GM21381 (cell line): ENCODE results near the gene HSPA5.
A peak's percentile ranks its signal among the peaks of the same experiment; 100 is the strongest.
"Not testable (repeated sequence)": the region's sequence is repeated elsewhere in the genome, so short reads cannot be mapped to it uniquely, and the experiment has no call there.

Experiments used
- ATAC-seq: cut with Tn5 transposase; IDR thresholded peaks from one replicate; pipeline ENCODE4 v1.9.1; 2021; ENCODE audit warnings: mild to moderate bottlenecking, moderate library complexity; ENCODE audit not compliant: unreplicated experiment

The HSPA5 gene

DNA sequence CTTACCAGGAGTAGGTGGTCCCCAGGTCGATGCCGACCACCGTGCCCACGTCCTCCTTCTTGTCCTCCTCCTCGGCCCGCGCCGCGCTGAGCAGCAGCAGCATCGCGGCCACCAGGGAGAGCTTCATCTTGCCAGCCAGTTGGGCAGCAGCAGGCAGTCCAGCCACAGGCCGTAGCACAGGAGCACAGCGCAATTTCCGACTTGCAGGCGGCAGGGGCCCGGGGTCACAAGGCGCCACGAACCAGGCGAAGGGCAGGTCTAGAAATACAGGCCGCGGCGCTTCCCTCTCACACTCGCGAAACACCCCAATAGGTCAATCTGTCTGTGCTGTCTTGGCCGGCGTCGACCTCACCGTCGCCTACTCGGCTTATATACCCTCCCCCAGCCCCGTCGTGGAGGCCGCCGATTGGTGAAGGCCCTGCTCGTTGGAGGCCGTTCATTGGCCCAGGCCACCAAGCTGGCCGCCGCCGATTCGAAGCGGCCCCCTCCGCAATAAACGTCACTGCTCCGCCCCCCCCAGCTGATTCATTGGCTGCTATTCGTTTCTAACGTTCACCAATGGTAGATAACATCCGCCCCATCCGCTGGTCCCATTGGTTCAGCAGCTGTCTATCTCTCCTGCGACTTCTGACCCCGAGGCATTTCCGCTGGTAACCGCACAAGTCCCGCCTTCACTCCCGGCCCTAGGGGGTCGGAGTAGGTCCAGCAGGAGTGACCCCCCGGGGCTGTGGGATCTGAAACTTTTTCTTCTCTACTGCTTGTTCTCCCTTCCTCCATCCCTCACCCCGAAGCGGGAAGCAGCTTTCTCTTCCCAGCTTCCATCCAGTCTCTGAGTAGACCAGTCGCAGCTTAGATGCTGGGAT lies at the start of gene HSPA5:
TSS of gene HSPA5 (minus strand) at position 344 of the 863 bp plus-strand sequence. CDS start at position 127, 217 bp downstream.
- peak; percentile 84 for ATAC-seq

DNA sequence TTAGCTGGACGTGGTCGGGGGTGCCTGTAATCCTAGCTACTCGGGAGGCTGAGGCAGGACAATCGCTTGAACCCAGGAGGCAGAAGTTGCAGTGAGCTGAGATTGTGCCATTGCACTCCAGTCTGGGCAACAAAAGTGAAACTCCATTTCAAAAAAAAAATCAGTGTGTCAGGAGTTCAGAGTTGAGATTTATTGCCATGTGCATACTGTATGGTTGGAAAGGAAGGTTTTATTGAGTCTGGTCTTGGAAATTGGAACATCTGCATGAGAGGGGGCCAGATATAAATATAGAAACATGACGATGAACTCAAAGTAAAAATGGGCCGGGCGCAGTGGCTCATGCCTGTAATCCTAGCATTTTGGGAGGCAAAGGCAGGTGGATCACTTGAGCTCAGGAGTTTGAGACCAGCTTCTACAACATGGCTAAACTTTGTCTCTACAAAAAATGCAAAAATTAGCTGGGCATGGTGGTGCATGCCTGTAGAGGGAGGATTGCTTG lies 45.8 kb upstream of the HSPA5 start:
- not testable (repeated sequence) for ATAC-seq

DNA sequence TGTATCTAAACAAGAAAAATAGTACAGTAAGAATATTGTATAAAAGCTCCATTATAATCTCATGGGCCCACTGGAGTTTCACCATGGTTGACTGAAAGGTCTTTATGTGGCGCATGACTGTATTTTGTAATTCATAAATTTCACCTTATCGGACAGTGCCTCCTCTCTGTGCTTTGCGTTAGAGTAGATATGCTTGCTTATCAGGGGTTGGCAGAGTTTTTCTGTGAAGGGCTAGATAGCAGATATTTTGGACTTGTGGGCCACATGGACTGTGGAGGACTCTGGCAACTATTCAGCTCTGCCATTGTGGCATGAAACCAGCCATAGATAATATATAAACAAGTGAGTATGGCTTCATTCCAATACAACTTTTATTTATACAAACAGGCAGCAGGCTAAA lies 43.7 kb upstream of the HSPA5 start:
- ATAC-seq, result no peak

DNA sequence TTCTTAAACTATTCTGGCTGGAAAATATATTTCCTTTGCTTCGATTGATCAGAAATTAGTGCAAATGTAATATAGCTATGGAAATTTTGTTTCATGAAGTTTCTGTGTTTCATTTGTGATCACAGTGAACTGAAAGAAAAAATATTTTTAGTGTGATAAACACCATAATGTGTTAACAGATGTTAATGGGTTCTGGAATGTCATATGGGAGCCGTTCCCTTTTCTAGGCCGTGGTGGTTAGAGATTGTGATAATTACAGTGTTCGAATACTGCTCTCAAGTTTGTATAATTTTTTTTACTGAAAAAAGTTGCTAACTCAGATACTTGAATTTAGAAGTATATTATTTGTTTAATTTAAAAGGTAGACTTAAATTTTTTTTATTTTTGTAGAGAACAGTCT lies 39.8 kb upstream of the HSPA5 start:
- ATAC-seq, result no peak

DNA sequence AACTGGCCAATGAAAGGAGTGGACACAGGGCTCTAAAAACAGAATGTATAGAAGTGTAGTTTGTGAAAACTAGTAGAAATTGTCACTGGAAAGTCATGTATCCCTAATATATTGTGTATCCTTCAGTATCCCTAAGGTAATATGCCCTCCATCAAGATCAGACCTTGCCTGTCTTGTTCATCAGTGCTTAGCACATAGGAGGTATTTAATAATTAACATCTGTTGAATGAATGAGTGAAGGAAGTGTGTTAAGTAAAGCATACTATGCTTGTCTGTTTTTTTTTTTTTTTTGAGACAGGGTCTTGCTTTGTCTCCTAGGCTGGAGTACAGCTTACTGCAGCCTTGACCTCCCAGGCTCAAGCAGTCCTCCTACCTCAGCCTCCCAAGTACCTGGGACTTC lies 36.3 kb upstream of the HSPA5 start:
- ATAC-seq, result no peak

DNA sequence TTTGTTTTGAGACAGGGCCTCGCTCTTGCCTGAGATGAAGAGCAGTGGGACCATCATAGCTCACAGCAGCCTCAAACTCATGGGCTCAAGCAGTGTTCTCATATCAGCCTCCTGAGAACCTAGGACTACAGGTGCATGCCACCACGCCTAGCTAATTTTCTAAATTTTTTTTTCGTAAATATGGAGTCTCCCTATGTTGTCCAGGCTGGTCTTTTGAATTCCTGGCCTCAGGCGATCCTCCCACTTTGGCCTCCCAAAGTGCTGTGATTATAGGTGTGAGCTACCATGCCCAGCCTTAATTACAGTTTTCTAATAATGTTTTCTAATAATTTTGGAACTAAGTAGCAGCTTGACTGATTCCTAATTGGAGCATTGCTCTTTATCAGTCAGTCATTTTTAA lies 35.6 kb upstream of the HSPA5 start:
- no peak for ATAC-seq

DNA sequence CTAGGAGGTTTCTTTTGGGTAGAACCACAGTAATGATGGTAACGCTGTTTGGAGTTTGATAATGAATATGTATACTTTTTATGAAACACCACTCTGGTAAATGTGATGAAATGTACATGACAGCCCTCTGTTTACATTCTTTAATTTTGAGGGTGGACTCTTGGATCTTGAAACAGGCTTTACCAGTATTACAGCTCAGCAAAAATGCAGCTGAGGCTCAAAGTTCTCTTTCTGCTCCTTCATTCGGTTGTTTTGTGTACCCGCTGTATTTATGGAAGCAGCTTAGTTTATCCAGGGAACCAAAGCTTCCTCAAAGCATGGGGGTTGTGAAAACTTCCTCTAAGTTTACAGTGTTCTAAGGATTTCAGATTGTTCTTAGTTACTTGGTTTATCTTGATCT lies 31.6 kb upstream of the HSPA5 start:
- ATAC-seq, result no peak

DNA sequence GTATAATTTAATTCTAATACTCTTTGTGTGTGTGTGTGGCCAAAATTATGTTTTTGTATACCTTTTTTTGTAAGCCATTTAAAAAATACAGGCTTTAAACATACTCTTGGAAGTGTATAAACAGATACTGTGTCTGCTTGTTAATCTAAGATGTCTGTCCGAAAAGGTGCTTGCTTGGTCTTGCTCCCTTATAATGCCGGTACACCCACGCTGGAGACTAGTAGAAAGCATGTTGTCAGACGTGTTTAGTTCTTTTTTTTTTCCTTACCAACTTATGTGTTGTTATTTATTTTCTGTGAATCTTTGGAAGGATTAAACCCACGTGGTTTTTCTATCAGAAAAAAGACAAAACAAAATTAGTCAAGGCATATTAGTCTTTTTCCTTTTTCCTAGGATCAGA lies 29.9 kb upstream of the HSPA5 start:
- ATAC-seq, result no peak

DNA sequence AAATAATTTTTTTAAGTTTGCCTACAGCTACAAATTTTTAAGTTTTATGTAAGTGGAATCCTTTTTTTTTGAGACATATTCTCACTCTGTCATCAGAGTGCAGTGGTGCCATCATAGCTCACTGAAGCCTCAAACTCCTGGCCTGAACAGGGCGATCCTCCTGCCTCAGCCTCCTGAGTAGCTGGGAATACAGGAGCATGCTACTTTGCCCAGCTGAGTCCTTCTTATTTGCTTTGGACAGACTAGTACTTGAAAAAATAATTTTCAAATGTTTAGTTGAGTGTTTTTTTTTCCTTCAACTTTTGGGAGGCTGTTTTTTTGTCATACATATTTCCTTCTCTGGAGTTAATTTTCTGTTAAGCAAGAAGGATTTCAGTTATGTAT lies 27.9 kb upstream of the HSPA5 start:
- no peak for ATAC-seq

DNA sequence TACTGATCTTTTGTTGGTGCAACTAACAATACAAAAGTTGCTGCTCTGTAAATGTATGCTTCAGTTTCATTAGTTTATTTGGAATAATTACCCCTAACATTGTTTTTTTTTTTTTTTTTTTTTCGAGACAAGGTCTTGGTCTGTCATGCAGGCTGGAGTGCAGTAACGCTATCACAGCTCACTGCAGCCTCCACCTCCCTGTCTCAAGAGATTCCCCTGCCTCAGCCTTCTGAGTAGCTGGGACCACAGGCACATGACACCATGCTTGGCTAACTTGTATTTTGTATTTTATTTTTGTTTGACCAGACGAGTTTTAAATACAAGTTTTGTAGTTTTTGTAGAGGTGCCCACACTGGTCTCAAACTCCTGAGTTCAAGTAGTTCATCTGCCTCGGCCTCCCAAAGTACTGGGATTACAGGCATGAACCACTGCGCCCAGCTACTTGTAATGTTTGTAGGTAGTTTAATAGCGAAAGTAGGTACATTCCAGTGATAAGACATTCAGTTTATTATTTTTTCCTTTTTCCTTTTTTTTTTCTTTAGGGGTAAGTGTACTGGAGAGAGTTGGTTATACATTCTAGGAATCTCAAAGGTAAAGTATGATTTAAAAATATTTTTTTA lies 27.4 kb upstream of the HSPA5 start:
- no peak for ATAC-seq

DNA sequence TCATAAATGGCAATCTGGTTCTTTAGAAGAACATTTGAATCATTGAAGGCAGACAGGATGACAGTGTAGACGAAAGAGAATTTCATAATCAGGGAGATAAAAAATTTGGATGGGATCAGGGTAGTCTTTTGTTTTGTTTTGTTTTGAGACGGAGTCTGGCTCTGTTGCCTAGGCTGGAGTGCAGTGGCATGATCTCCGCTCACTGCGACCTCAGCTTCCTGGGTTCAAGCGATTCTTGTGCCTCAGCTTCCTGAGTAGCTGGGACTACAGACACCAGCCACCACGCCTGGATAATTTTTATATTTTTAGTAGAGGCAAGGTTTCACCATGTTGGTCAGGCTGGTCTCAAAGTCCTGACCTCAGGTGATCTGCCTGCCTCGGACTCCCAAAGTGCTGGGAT lies 22.9 kb upstream of the HSPA5 start:
- not testable (repeated sequence) for ATAC-seq

DNA sequence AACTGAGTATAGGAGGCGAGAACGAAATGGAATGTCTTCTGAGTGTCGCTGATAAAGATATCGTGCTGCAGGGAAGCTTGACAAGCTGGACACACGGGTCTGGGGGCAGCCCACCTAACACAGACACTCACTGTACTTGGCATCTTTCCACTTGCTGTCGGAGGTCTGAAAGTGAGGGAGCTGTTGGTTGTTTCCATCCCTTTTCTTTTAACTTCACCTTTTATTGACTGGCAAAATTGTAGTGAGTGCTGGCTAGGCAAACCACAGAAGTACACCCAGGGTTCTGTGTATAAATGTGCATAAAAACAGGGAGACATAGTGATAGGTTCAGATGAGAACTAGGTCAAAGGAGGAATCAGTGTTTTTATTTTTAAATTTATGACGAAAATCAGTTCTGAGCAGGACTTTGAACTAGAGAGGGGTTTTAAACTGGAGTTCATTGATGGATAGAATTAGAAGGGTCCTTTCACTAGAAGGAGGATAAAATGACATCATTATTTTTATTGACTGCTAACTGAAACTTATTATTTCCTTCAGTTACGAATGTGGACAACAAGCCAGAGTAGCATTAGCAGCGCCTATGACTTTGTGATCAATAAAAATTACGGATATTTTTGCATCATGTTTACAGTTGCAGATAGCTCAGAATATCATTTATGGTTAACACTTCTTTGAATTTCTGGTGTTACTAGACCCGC lies 21.3 kb upstream of the HSPA5 start:
- ATAC-seq, result no peak

DNA sequence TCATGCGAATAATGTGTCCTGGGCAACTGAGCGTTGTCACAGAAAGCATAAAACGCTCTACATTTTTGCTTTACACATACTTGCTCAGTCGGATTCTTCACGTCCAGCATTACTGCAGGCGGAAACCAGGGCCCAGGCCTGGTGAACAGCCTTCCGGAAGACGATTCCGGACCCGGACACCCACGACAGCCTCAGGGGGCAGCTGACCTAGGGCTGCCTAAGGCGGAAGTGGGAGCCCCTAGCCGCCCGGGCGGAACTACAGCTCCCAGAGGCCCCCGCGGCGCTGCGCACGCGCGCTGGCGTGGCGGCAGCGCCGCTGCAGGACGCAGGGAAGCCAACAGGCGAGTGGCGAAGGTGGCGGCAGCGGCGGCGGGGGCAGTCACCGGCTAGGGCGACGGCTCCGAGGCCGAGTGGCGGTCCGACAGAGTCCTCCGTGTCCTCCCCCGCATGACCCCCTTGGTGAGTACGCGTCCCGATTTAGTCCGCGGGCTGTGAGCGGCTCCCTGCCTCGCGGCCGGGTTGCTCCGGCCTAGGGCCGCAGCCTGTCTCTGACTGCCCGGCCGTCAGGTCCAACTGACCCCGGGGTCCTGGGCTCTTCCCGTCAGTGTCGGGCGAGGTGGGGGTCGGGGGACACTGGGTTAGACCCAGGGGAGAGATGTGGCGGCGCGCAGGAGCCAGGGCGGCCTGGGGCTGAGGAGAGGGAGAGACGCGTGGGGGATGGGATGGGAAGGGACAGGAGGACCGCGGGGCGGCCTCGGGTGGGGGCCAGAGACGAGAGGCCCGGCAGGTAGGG lies 20.6 kb upstream of the HSPA5 start, which contains the start of gene GAPVD1:
TSS of gene GAPVD1 (plus strand) at position 326 of the 793 bp plus-strand sequence. CDS start 37,096 bp downstream, outside the sequence.
- ATAC-seq, result peak; percentile 90

DNA sequence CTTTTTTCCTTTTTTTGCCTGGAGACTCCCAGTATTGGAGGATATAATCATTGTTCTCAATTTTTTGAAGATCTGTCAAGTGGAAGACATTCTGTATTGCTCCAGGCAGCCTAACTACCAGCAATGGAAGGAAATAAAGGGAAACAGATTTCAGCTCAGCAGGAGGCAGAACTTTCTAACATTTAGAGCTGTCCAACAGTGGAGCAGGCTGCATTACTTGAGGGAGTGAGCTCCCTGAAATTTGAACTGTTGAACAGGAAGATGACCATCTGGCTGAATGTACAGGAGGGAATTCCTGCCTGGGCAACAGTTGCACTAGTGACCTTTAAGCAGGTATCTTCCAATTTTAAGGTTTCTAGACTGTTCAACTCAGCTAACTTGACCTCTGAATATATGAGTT lies 19.4 kb upstream of the HSPA5 start:
- ATAC-seq, result no peak

DNA sequence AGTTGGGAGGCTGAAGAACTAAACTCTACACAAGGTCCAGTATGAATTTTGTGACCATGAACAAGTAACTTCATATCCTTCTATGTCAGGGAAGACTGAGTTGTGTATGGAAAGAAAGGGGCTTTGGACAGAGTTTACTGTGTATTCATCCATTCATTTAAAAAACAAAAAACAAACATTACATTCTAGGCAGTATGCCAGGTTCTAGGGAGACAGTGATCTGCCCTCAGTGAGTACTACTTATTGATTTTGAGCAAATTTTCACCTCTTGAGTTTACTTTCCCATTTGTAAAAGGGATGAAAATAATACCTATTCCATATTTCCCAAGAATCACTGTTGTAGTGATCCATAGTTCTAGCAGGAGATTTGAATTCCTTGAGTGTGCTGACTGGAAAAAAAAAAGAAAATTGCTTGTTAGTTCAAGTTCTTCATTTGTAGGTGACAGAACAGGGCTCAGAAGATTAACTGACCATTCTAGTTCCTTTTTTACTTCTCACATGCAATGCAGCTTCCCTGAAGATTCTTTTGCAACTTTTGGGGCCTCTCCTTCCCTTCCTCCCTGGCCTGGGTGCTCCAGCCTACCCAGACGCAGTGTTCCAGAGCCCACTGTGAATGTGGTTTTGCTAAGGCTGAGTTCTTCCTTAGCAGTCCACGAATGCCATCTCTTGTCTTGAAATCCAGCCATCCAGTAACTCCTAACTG lies 17.8 kb upstream of the HSPA5 start:
- no peak for ATAC-seq

DNA sequence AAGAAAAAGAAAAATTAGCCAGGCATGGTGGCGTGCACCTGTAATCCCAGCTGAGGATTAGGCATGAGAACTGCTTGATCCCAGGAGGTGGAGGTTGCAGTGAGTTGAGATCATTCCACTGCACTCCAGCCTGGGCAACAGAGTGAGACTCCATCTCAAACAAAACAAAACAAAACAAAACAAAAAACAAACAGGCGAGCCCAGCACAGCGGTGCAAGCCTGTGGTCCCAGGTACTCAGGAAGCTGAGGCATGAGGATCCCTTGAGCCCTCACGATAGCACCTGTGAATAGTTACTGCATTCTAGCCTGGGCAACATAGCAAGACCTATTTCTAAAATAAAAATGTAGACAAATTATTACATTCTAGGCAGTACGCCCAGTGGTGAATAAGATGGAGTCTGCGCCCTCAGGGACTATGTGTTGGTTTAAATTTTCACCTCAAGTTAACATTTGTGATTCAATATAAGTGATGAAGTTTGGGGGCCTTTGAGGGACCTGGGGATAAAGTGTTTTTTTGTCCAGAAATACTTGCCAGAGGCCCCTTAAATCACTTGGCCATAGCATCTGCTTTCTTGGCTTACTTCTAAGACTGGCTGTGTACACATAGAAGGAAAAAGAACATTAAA lies 17.1 kb upstream of the HSPA5 start:
- ATAC-seq, result no peak

DNA sequence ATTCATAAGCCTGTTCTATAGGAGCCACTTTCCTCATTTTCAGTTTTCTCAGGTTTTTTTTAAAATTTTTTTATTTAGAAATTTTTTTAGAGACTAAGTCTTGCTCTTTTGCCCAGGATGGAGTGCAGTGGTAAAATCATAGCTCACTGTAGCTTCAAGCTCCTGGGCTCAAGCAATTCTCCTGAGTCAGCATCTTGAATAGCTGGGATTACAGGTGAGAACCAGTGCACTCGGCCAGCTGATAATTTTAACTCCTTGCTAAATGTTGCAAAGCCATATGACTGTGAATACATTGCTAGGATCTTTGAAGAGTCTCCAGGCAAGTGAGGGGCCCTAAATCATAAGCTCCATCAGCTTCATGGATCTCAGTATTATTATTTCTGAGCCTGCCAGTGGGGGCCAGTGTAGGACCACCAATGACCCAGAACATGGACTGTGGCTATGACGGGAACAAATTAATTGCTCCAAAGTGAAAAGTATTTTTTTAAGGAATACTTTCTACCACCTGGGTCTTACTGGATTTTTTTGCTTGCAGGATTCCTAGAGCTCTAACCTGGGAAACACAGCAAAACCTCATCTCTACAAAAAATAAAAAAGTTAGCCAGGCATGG lies 14.7 kb upstream of the HSPA5 start:
- no peak for ATAC-seq

DNA sequence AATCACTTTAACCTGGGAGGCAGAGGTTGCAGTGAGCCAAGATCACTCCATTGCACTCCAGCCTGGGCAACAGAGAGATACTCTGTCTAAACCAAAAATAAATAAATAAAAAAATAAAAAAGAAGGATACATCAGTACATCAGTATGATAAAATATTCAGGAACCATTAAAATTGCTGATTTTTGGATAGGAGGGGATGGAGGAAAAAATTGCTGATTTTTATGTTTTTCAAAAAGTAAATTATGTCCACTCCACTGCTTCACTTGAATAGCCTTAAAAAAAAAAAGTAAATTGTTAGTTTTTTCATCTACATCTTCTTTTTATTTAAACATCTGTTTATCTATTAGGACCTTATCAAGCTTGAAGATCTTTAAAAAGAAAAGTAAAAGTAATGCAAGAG lies 13.1 kb upstream of the HSPA5 start:
- ATAC-seq, result no peak

DNA sequence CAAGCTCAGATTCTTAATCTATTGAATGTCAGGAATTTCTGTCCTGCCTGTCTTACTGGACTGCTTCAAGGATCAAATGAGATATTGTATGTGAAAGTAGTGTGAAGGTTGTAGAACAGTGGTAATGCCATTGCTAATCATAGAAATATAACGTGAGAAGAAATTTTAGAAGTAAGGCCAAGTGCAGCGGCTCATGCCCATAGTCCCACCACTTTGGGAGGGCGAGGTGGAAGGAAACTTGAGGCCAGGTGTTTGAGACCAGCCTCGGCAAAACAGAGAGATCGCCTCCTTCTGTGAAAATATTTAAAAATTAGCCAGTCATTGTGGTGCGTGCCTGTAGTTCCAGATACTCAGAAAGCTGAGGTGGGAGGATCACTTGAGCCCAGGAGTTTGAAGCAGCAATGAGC lies 5.1 kb upstream of the HSPA5 start:
- no peak for ATAC-seq
